OCI-LY7 (cell line): ENCODE measurements around the gene STRBP.

Source experiments
- EZH2phosphoT487 ChIP-seq: fragments of 200-600 bp; sonication (generic); IDR thresholded peaks from 2 replicates; pipeline ENCODE4 v1.6.1; 2018; ENCODE audit warnings: low read depth, borderline replicate concordance, mild to moderate bottlenecking, mixed run types, antibody characterized with exemption, low read length, moderate library complexity, mixed read lengths
- TF ChIP-seq, protein P1 (sequence below): fragments of 200-600 bp; sonication (generic); conservative IDR thresholded peaks from 2 replicates; pipeline ENCODE4 v1.5.1; 2014; ENCODE audit warnings: mild to moderate bottlenecking, antibody characterized with exemption, low read length, moderate library complexity, mixed read lengths

DNA sequence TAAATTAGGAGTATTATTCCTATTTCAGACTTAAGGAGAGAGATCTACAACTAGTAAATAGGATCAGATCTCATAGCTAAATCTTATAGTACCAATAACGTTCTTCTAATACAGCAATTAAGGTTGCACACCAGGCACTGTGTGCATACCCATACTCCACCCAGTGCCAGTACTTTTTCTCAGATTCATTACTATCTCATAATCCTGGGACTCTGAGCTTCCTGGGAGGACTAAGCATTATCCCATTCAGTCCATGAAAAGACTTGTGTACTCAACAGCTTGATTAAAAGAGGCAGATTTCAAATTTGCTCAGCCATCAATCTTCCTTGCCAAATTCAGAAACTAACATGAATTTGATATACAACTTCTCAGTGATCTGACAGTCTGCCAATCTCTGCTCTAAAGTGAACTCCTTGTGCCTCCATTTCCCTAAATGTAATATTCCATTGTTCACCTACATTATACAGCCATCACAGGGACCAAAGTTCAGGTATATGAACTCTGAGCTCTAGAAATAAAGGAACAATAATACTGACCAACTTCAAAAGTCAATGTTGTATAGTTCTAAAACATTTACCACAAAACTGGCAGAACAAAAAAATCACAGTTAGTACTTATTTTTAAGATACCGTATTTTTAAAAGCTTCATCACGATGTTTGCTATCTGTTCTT is 7.2 kb downstream of the STRBP start:
- TF ChIP-seq, protein P1, sequence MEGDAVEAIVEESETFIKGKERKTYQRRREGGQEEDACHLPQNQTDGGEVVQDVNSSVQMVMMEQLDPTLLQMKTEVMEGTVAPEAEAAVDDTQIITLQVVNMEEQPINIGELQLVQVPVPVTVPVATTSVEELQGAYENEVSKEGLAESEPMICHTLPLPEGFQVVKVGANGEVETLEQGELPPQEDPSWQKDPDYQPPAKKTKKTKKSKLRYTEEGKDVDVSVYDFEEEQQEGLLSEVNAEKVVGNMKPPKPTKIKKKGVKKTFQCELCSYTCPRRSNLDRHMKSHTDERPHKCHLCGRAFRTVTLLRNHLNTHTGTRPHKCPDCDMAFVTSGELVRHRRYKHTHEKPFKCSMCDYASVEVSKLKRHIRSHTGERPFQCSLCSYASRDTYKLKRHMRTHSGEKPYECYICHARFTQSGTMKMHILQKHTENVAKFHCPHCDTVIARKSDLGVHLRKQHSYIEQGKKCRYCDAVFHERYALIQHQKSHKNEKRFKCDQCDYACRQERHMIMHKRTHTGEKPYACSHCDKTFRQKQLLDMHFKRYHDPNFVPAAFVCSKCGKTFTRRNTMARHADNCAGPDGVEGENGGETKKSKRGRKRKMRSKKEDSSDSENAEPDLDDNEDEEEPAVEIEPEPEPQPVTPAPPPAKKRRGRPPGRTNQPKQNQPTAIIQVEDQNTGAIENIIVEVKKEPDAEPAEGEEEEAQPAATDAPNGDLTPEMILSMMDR: no peak
- TF ChIP-seq EZH2phosphoT487: no peak
